PC-9 (cell line): ENCODE data around the gene CDH3. TPM values are rescaled to one million over a fixed set of nuclear protein-coding genes. Genes with fewer than 3 reads are reported as not detected.

ENCODE experiments used
- BruUV-seq: library from RNA; stranded (reverse); fragments of 400-500 nt; replicated peaks from 2 replicates; lab custom pipeline; 2021; lab: Mats Ljungman, UMichigan
- CTCF ChIA-PET: fragments of 300-600 bp; sonication (Branson Sonifier 250); formaldehyde crosslinking; loops from one replicate; lab custom pipeline; 2022; ENCODE audit warnings: antibody characterized with exemption; lab: Charles Lee
- POLR2A ChIA-PET: fragments of 300-600 bp; sonication (Branson Sonifier 250); formaldehyde crosslinking; loops from one replicate; lab custom pipeline; 2022; ENCODE audit warnings: antibody characterized with exemption; ENCODE audit not compliant: unreplicated experiment; lab: Charles Lee
- DNase-seq, 2 experiments: peaks; one replicate each; pipeline versions ENCODE4 v3.0.0 to v3.0.0-alpha.2; 2015 to 2022; ENCODE audit warnings: mixed read lengths in 1 of 2
- H2AFZ ChIP-seq: fragments of 200-600 bp; sonication (generic); 2 replicates; pipeline ENCODE4 v1.8.1; 2017; ENCODE audit warnings: antibody characterized with exemption
- H3F3A ChIP-seq: fragments of 200-600 bp; sonication (generic); 2 replicates; pipeline ENCODE4 v1.8.1; 2017; ENCODE audit warnings: antibody characterized with exemption, mild to moderate bottlenecking, low read depth; ENCODE audit not compliant: insufficient read depth
- H3K27ac ChIP-seq: fragments of 200-600 bp; sonication (generic); 2 replicates; pipeline ENCODE4 v1.6.1; 2016; ENCODE audit warnings: mixed run types
- H3K27me3 ChIP-seq: fragments of 200-600 bp; sonication (generic); 2 replicates; pipeline ENCODE4 v1.6.1; 2016; ENCODE audit warnings: low read depth, mixed run types; ENCODE audit not compliant: insufficient read depth
- H3K36me3 ChIP-seq: fragments of 200-600 bp; sonication (generic); 2 replicates; pipeline ENCODE4 v1.6.1; 2016; ENCODE audit warnings: low read depth, mixed run types
- H3K4me1 ChIP-seq: fragments of 200-600 bp; sonication (generic); replicated peaks from 2 replicates; pipeline ENCODE4 v1.6.1; 2016; ENCODE audit warnings: mixed run types; ENCODE audit not compliant: insufficient read depth
- H3K4me2 ChIP-seq: fragments of 200-600 bp; sonication (generic); 2 replicates; pipeline ENCODE4 v1.6.1; 2017; ENCODE audit warnings: mixed run types
- H3K4me3 ChIP-seq: fragments of 200-600 bp; sonication (generic); 2 replicates; pipeline ENCODE4 v1.6.1; 2016; ENCODE audit warnings: mixed run types
- H3K79me2 ChIP-seq: fragments of 200-600 bp; sonication (generic); 2 replicates; pipeline ENCODE4 v1.6.1; 2017; ENCODE audit warnings: low read depth, mixed run types
- H3K9me2 ChIP-seq: fragments of 200-600 bp; sonication (generic); 2 replicates; pipeline ENCODE4 v1.8.1; 2017; ENCODE audit warnings: mild to moderate bottlenecking; ENCODE audit not compliant: insufficient read depth
- H3K9me3 ChIP-seq: fragments of 200-600 bp; sonication (generic); 2 replicates; pipeline ENCODE4 v1.8.1; 2016; ENCODE audit warnings: low read depth; ENCODE audit not compliant: insufficient read depth
- H4K20me1 ChIP-seq: fragments of 200-600 bp; sonication (generic); 2 replicates; pipeline ENCODE4 v1.8.1; 2017; ENCODE audit not compliant: insufficient read depth
- EZH2 ChIP-seq: fragments of 200-600 bp; sonication (generic); IDR thresholded peaks from 2 replicates; pipeline ENCODE4 v1.8.0; 2017; ENCODE audit warnings: antibody characterized with exemption, low read depth
- intact Hi-C: fragments of 100-400 bp; cut with micrococcal nuclease; formaldehyde crosslinking; loops from one replicate; pipeline ENCODE4 v1.10.0; 2022; ENCODE audit not compliant: unreplicated experiment
- total RNA-seq: library from RNA; stranded (reverse); gene quantifications from 2 replicates; pipeline ENCODE4 v1.2.3, GENCODE V29; 2021
- TF ChIP-seq, protein P1 (sequence below): fragments of 200-600 bp; sonication (generic); conservative IDR thresholded peaks from 2 replicates; pipeline ENCODE4 v1.6.1; 2017; ENCODE audit warnings: mixed run types, antibody characterized with exemption, mild to moderate bottlenecking, moderate library complexity

CDH3 gene
- total RNA-seq, 1 experiment from 2014 or later, result 70.3 TPM

DNA sequence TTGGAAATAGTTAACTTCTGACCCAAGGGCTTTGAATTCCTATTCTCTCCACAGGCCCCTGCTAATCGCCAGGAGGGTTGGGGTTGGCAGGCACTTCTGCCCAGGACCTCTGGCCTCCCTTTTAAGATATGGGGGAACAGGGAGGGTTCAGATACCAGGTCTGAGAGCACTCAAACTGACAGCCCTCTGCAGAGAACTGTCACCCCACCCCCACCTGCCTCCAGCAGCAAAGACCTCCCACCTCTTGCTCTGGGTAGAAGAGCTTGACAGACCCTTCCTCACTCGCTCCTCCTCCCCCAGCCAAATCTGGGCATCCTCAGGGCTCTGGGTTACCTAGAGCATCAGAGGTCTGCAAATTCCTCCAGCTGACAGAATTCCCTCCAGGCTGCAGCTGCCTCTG lies 11.6 kb downstream of the CDH3 start:
- no peaks in the 10 kb centered on the region for H3K9me3 ChIP-seq
- no peak overlapping the region for H3K4me2 ChIP-seq
- no peaks in the 10 kb centered on the region for H3K27me3 ChIP-seq
- H3K36me3 ChIP-seq, result no peaks in the 10 kb centered on the region
- TF ChIP-seq, protein P1, sequence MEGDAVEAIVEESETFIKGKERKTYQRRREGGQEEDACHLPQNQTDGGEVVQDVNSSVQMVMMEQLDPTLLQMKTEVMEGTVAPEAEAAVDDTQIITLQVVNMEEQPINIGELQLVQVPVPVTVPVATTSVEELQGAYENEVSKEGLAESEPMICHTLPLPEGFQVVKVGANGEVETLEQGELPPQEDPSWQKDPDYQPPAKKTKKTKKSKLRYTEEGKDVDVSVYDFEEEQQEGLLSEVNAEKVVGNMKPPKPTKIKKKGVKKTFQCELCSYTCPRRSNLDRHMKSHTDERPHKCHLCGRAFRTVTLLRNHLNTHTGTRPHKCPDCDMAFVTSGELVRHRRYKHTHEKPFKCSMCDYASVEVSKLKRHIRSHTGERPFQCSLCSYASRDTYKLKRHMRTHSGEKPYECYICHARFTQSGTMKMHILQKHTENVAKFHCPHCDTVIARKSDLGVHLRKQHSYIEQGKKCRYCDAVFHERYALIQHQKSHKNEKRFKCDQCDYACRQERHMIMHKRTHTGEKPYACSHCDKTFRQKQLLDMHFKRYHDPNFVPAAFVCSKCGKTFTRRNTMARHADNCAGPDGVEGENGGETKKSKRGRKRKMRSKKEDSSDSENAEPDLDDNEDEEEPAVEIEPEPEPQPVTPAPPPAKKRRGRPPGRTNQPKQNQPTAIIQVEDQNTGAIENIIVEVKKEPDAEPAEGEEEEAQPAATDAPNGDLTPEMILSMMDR, result no peak
- no peak for TF ChIP-seq EZH2
- no peaks in the 10 kb centered on the region for H4K20me1 ChIP-seq
- peaks cover 50% of the 10 kb centered on the region for H3K4me1 ChIP-seq
- no peaks in the 10 kb centered on the region for H3K9me2 ChIP-seq
- intact Hi-C loops, result no loop called here
- ChIA-PET CTCF (no interaction called here), POLR2A (no interaction called here)
- H3F3A ChIP-seq, result peaks cover 48% of the 10 kb centered on the region
- peaks cover 47% of the 10 kb centered on the region for H3K79me2 ChIP-seq
- no peak overlapping the region for H2AFZ ChIP-seq
- no TSS peak for BruUV-seq
- no peak for DNase-seq
- H3K27ac ChIP-seq, result peak overlapping the region; percentile 91; the same call in 1 of the 2 replicates
- H3K4me3 ChIP-seq, result no peak overlapping the region

DNA sequence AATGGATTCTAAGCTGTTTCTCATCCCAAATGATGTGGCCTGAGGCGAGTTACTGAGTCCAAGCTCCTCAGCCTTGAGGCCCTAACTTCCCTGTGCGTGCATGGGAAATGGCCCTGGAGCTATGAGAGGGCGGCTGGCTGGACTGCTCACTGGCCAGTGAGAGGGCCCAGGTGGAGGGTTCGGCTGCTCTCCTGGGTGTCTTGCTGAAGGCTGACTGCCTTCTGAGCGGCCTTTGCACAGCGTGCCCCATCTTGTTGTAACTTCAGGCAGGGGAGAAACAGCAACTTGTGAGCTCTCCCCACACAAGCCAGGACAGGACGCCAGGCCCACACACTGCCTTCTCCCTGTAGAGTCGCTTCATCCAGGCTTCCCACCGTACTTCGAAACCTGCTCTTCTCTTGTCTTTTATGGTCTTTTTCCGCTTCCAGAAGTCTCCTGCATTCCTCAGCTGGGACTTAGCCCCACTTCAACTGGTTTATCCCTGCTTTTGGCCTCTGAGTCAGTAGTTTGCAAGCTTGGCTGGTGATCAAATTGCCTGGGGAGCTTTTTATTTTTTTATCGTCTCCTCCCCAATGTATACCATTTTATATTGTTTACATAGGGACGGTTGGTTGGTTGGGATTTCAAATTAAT lies 13.3 kb downstream of the CDH3 start:
- Histone ChIP-seq H4K20me1 (no peaks in the 10 kb centered on the region), H3K4me1 (peaks cover 50% of the 10 kb centered on the region), H3K9me2 (no peaks in the 10 kb centered on the region), H3K27ac (peak overlapping the region; percentile 91), H3K36me3 (no peaks in the 10 kb centered on the region), H2AFZ (peak overlapping the region; percentile 68; the same call in 1 of the 2 replicates), H3K27me3 (no peaks in the 10 kb centered on the region), H3K4me2 (peak overlapping the region; percentile 72), H3K4me3 (peak overlapping the region; percentile 19; the same call in 1 of the 2 replicates), H3K79me2 (peaks cover 44% of the 10 kb centered on the region), H3F3A (peaks cover 48% of the 10 kb centered on the region), H3K9me3 (no peaks in the 10 kb centered on the region)
- intact Hi-C loops, result no loop called here
- POLR2A ChIA-PET, result interaction anchor here (0.6 to 0.7 kb wide), 5 partner anchors 14 to 1132 kb away, joined by 3 to 12 read pairs (median 4); partner anchors contain the start of gene CDH3
- TF ChIP-seq EZH2, result no peak
- TF ChIP-seq, protein P1, result no peak
- CTCF ChIA-PET, result interaction anchor here (0.7 to 1.3 kb wide), 2 partner anchors 68 to 394 kb away, joined by 6 to 7 read pairs; partner anchors contain the start of gene SLC7A6
- peak; percentile 78 to 94 for DNase-seq
- BruUV-seq, result no TSS peak

DNA sequence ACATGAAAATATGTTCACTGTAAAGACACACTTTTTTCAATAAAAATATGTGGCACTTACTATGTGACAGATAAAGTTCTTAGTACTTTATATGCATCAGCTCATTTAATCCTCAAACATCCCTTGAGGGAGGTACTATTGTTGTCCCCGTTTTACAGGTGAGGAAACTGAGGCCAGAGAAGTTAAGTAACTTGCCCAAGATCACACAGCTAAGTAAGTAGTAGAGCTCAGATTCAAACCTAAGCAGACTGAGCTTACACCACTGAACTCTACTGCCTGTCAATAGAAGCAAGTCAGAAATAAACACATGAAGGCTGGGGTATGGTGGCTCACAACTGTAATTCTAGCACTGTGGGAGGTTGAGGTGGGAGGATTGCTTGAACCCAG lies 13.9 kb downstream of the CDH3 start:
- no peak overlapping the region for H2AFZ ChIP-seq
- CTCF ChIA-PET, result interaction anchor here (1.3 kb wide), 1 partner anchor 69 kb away, joined by 6 read pairs; no protein-coding TSS in a partner anchor
- H3K36me3 ChIP-seq, result no peaks in the 10 kb centered on the region
- H3K9me2 ChIP-seq, result no peaks in the 10 kb centered on the region
- intact Hi-C loops, result no loop called here
- peak overlapping the region; percentile 91 for H3K27ac ChIP-seq
- H3F3A ChIP-seq, result peaks cover 48% of the 10 kb centered on the region
- no peaks in the 10 kb centered on the region for H3K27me3 ChIP-seq
- peaks cover 44% of the 10 kb centered on the region for H3K79me2 ChIP-seq
- DNase-seq, result no peak
- no peaks in the 10 kb centered on the region for H4K20me1 ChIP-seq
- no peak for TF ChIP-seq EZH2
- TF ChIP-seq, protein P1, result no peak
- POLR2A ChIA-PET, result interaction anchor here (0.6 to 0.7 kb wide), 2 partner anchors 26 to 1133 kb away, joined by 3 to 12 read pairs; no protein-coding TSS in a partner anchor
- no peaks in the 10 kb centered on the region for H3K9me3 ChIP-seq
- peaks cover 52% of the 10 kb centered on the region for H3K4me1 ChIP-seq
- BruUV-seq, result no TSS peak
- no peak overlapping the region for H3K4me3 ChIP-seq
- peak overlapping the region; percentile 72 for H3K4me2 ChIP-seq
